Measurements from ENCODE around the gene KLF7.
A peak's percentile ranks its signal among the peaks of the same experiment; 100 is the strongest.

KLF7 gene

GRCh38 chr2:207088839-207089238, 76.9 kb downstream of the KLF7 start:
- DNase-seq (ENCODE audit: low read depth in 1 of 2, low spot score in 1 of 2), result no peak
- in situ Hi-C loops (cut with HindIII; ENCODE audit: low pct_unique_long_range_greater_than_20kb, low sequenced_read_pairs), result no loop called here
- no peak for TF ChIP-seq JUND (IDR thresholded peaks at IDR 0.05; ENCODE audit: low read depth)

GRCh38 chr2:207088276-207088675, 77.5 kb downstream of the KLF7 start:
- in situ Hi-C loops (cut with HindIII; ENCODE audit: low pct_unique_long_range_greater_than_20kb, low sequenced_read_pairs), result no loop called here
- no peak for DNase-seq (ENCODE audit: low read depth in 1 of 2, low spot score in 1 of 2)
- no peak for TF ChIP-seq JUND (IDR thresholded peaks at IDR 0.05; ENCODE audit: low read depth)

- in situ Hi-C loops (cut with HindIII; ENCODE audit: low pct_unique_long_range_greater_than_20kb, low sequenced_read_pairs), result no loop called here
- DNase-seq (ENCODE audit: low read depth in 1 of 2, low spot score in 1 of 2), result no peak
- TF ChIP-seq JUND (IDR thresholded peaks at IDR 0.05; ENCODE audit: low read depth), result no peak
These were observed 78.5 kb downstream of the KLF7 start for GRCh38 chr2:207087046-207087902.

GRCh38 chr2:207086136-207086535, 79.6 kb downstream of the KLF7 start:
- DNase-seq (ENCODE audit: low read depth in 1 of 2, low spot score in 1 of 2), result no peak
- in situ Hi-C loops (cut with HindIII; ENCODE audit: low pct_unique_long_range_greater_than_20kb, low sequenced_read_pairs), result no loop called here
- TF ChIP-seq JUND (IDR thresholded peaks at IDR 0.05; ENCODE audit: low read depth), result no peak

- in situ Hi-C loops (cut with HindIII; ENCODE audit: low pct_unique_long_range_greater_than_20kb, low sequenced_read_pairs), result no loop called here
- no peak for TF ChIP-seq JUND (IDR thresholded peaks at IDR 0.05; ENCODE audit: low read depth)
These were observed 80.6 kb downstream of the KLF7 start for GRCh38 chr2:207085110-207085509.

GRCh38 chr2:207083361-207084110, 82.2 kb downstream of the KLF7 start:
- DNase-seq (ENCODE audit: low read depth in 1 of 2, low spot score in 1 of 2), result no peak
- in situ Hi-C loops (cut with HindIII; ENCODE audit: low pct_unique_long_range_greater_than_20kb, low sequenced_read_pairs), result no loop called here
- no peak for TF ChIP-seq JUND (IDR thresholded peaks at IDR 0.05; ENCODE audit: low read depth)

More at GRCh38 chr2:207085110-207085509, 80.6 kb downstream of the KLF7 start:
- no peak for DNase-seq (ENCODE audit: low read depth in 1 of 2, low spot score in 1 of 2)

- in situ Hi-C loops (cut with HindIII; ENCODE audit: low pct_unique_long_range_greater_than_20kb, low sequenced_read_pairs), result no loop called here
- peak in 1 of 2 experiments; percentile 66 for DNase-seq (ENCODE audit: low read depth in 1 of 2, low spot score in 1 of 2)
- TF ChIP-seq JUND (IDR thresholded peaks at IDR 0.05; ENCODE audit: low read depth), result no peak
These were observed 83.1 kb downstream of the KLF7 start for GRCh38 chr2:207082619-207083018.

GRCh38 chr2:207078186-207078798, 87.5 kb downstream of the KLF7 start:
- TF ChIP-seq JUND (IDR thresholded peaks at IDR 0.05; ENCODE audit: low read depth), result no peak
- DNase-seq (ENCODE audit: low read depth in 1 of 2, low spot score in 1 of 2), result no peak
- in situ Hi-C loops (cut with HindIII; ENCODE audit: low pct_unique_long_range_greater_than_20kb, low sequenced_read_pairs), result no loop called here

- no peak for TF ChIP-seq JUND (IDR thresholded peaks at IDR 0.05; ENCODE audit: low read depth)
- in situ Hi-C loops (cut with HindIII; ENCODE audit: low pct_unique_long_range_greater_than_20kb, low sequenced_read_pairs), result no loop called here
- DNase-seq (ENCODE audit: low read depth in 1 of 2, low spot score in 1 of 2), result no peak
These were observed 88.5 kb downstream of the KLF7 start for GRCh38 chr2:207077266-207077665.

GRCh38 chr2:207075456-207075855, 90.3 kb downstream of the KLF7 start:
- TF ChIP-seq JUND (IDR thresholded peaks at IDR 0.05; ENCODE audit: low read depth), result no peak
- DNase-seq (ENCODE audit: low read depth in 1 of 2, low spot score in 1 of 2), result no peak
- in situ Hi-C loops (cut with HindIII; ENCODE audit: low pct_unique_long_range_greater_than_20kb, low sequenced_read_pairs), result no loop called here

GRCh38 chr2:207073801-207074678, 91.7 kb downstream of the KLF7 start:
- no peak for TF ChIP-seq JUND (IDR thresholded peaks at IDR 0.05; ENCODE audit: low read depth)
- in situ Hi-C loops (cut with HindIII; ENCODE audit: low pct_unique_long_range_greater_than_20kb, low sequenced_read_pairs), result no loop called here
- no peak for DNase-seq (ENCODE audit: low read depth in 1 of 2, low spot score in 1 of 2)

GRCh38 chr2:207073412-207073800, 92.3 kb downstream of the KLF7 start:
- in situ Hi-C loops (cut with HindIII; ENCODE audit: low pct_unique_long_range_greater_than_20kb, low sequenced_read_pairs), result no loop called here

More at GRCh38 chr2:207073412-207073800, 92.3 kb downstream of the KLF7 start:
- no peak for TF ChIP-seq JUND (IDR thresholded peaks at IDR 0.05; ENCODE audit: low read depth)
- DNase-seq (ENCODE audit: low read depth in 1 of 2, low spot score in 1 of 2), result no peak
